Measurements from ENCODE around the gene ZNF345. TPM values are rescaled to one million over a fixed set of nuclear protein-coding genes. Genes with fewer than 3 reads are reported as not detected.
A peak's percentile ranks its signal among the peaks of the same experiment; 100 is the strongest.

The ZNF345 gene
- total RNA-seq, 1 experiment from 2014 or later, result 1.8 TPM

DNA sequence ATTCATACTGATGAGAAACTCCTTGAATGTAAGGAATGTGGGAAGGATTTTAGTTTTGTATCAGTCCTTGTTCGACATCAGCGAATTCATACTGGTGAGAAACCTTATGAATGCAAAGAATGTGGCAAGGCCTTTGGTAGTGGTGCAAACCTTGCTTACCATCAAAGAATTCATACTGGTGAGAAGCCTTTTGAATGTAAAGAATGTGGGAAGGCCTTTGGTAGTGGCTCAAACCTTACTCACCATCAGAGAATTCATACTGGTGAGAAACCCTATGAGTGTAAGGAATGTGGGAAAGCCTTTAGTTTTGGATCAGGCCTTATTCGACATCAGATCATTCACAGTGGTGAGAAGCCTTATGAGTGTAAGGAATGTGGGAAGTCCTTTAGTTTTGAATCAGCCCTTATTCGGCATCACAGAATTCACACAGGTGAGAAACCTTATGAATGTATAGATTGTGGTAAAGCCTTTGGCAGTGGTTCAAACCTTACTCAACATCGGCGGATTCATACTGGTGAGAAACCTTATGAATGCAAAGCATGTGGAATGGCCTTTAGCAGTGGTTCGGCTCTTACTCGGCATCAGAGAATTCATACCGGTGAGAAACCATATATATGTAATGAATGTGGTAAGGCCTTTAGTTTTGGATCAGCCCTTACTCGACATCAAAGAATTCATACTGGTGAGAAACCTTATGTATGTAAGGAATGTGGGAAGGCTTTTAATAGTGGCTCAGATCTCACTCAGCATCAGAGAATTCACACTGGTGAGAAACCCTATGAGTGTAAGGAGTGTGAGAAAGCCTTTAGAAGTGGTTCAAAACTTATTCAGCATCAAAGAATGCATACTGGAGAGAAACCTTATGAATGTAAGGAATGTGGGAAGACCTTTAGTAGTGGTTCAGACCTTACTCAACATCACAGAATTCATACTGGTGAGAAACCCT is 26.6 kb downstream of the ZNF345 start:
- Histone ChIP-seq H3K4me1 (replicated peaks) (no peaks in the 10 kb centered on the region), H3K4me3 (no peak overlapping the region), H3K36me3 (no peaks in the 10 kb centered on the region), H3K27ac (no peak overlapping the region), H3K9me3 (replicated peaks) (peaks cover 19% of the 10 kb centered on the region), H3K27me3 (replicated peaks) (no peaks in the 10 kb centered on the region)
- no peak for DNase-seq (ENCODE audit: low read depth in 1 of 2, low spot score in 2 of 2)

DNA sequence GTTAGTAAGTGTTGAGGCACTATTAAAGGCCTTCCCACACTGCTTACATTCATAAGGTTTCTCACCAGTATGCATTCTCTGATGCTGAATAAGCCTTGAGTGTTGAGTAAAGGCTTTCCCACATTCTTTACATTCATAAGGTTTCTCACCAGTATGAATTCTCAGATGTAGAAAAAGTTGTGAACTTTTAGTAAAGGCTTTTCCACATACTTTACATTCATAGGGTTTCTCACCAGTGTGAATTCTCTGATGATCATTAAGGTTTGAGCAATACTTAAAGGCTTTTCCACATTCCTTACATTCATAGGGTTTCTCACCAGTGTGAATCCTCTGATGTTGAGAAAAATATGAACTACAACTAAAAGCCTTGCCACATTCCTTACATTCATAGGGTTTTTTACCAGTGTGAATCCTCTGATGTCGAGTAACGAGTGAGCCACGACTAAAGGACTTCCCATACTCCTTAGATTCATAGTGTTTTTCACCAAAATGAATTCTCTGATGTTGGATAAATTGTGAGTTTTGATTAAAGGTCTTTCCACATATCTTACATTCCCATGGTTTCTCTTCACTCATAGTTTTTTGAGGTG is 41.2 kb downstream of the ZNF345 start:
- Histone ChIP-seq H3K4me1 (replicated peaks) (no peaks in the 10 kb centered on the region), H3K9me3 (replicated peaks) (peaks cover 25% of the 10 kb centered on the region), H3K36me3 (no peaks in the 10 kb centered on the region), H3K4me3 (no peak overlapping the region), H3K27me3 (replicated peaks) (no peaks in the 10 kb centered on the region), H3K27ac (no peak overlapping the region)
- no peak for DNase-seq (ENCODE audit: low read depth in 1 of 2, low spot score in 2 of 2)

DNA sequence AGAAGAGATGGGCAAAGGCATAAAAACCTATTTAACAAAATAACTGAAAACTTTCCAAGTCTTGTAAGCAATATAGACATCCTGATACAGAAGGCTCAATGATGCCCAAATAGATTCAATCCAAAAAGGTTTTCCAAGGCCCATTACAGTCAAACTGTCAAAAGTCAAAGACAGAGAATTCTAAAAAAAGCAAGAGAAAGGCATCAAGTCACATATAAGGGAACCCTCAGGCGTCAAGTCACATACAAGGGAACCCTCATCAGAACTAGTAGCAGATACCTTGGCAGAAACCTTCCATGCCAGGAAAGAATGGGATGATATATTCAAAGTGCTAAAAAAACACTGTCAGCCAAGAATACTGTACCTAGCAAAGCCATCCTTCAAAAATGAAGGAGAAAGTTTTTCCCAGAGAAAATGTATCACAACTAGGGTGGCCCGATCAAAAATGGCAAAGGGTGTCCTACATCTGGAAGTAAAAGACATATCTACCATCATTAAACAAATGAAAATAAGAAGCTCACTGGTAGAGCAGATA is 44.2 kb downstream of the ZNF345 start:
- H3K27ac ChIP-seq, result no peak overlapping the region
- no peak overlapping the region for H3K4me3 ChIP-seq
- no peaks in the 10 kb centered on the region for H3K4me1 ChIP-seq (replicated peaks)
- no peak for DNase-seq (ENCODE audit: low read depth in 1 of 2, low spot score in 2 of 2)
- no peaks in the 10 kb centered on the region for H3K36me3 ChIP-seq
- H3K9me3 ChIP-seq (replicated peaks), result peaks cover 25% of the 10 kb centered on the region
- H3K27me3 ChIP-seq (replicated peaks), result no peaks in the 10 kb centered on the region

DNA sequence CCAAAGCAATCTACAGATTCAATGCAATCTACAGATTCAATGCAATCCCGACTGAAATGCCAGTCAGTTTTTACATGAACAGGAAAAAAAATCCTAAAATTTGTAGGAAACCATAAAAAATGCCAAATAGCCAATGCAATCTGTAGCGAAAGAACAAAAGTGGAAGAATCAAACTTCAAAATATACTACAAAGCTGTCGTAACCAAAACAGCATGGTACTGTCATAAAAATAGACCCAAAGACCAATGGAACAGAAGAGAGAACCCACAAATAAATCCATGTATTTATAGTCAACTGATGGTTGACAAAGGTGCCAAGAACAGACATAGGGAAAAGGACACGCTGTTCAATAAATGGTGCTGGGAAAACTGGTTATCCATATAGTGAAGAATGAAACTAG is 47.7 kb downstream of the ZNF345 start:
- H3K4me3 ChIP-seq, result no peak overlapping the region
- no peak overlapping the region for H3K27ac ChIP-seq
- peaks cover 4% of the 10 kb centered on the region for H3K9me3 ChIP-seq (replicated peaks)
- DNase-seq (ENCODE audit: low read depth in 1 of 2, low spot score in 2 of 2), result no peak
- H3K4me1 ChIP-seq (replicated peaks), result no peaks in the 10 kb centered on the region
- H3K36me3 ChIP-seq, result no peaks in the 10 kb centered on the region
- H3K27me3 ChIP-seq (replicated peaks), result no peaks in the 10 kb centered on the region

DNA sequence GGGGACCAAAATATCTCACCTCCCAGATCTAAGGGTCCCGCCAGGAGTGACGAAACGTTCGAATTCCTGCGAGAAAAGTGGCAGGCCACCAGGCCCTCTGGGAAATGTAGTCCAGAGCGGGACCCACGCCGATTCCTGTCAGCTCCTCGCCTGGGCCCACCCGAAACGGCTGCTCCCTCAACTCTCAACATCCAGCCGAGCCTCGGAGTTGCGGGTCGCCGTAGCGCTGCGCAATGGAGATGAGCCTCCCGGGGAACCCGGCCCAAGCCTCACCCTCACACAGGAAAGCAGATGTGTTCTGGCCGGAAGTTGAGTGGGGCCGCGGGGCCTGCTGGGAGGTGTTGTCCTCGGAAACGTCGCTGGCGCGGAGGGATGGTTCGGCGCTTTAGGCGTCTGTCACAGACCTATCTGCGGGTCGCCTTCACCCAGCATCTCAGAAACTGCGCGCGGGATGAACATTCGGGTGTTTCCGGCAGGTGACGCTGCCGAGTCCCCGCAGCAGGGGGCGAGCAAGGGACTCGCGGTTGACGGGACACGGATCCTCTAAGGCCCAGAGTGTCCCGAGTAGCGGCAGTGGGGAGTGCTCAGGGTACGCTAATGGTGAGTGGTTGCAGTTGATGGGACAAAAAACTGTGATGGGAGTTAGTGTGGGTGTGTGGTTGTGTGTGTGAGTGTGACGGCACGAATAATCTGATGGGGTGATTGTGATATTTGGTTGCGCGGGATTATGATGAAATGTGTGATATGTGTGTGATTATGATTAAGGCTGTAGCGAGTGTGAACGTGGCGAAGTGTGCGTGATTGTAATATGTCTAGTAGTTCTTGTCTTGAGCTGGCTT is 65.5 kb downstream of the ZNF345 start, which contains the start of the genes ZNF568 and ZNF829:
Gene ZNF568 (plus strand): TSS at position 341 of the 839 bp plus-strand sequence. CDS start 6,439 bp downstream, outside the sequence.
Gene ZNF829 (minus strand): TSS at position 300 of the 839 bp plus-strand sequence. CDS start 1,124 bp downstream, outside the sequence.
- Histone ChIP-seq H3K27ac (no peak within 1 kb of the TSS), H3K4me3 (peak within 1 kb of the TSS; percentile 36), H3K27me3 (replicated peaks) (no peaks in the 10 kb centered on the region), H3K4me1 (replicated peaks) (no peaks in the 10 kb centered on the region), H3K36me3 (no peaks in the 10 kb centered on the region), H3K9me3 (replicated peaks) (peaks cover 21% of the 10 kb centered on the region)
- peak; percentile 13 to 45 for DNase-seq (ENCODE audit: low read depth in 1 of 2, low spot score in 2 of 2)

DNA sequence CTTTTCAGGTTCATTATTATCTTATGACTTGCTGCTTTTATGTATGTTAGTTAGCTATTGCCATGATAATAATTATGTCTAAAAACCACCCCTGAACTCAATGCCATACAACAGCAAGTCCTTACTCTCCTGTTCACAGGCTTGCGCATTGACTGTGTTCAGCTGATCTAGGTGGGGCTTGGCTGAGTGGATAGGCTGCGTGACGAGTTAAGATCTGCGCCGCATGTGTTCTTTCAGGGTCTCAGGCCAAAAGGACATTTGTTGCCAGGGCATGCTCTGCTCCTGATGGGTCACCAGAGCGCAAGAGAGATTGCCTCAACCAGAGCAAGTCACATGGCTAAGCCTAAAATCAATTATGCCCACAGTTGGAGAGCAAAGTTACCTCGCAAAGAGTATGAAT is 66.3 kb downstream of the ZNF345 start:
- Histone ChIP-seq H3K4me3 (no peak overlapping the region), H3K27ac (no peak overlapping the region), H3K27me3 (replicated peaks) (no peaks in the 10 kb centered on the region), H3K9me3 (replicated peaks) (peaks cover 18% of the 10 kb centered on the region), H3K36me3 (no peaks in the 10 kb centered on the region), H3K4me1 (replicated peaks) (no peaks in the 10 kb centered on the region)
- DNase-seq (ENCODE audit: low read depth in 1 of 2, low spot score in 2 of 2), result no peak

DNA sequence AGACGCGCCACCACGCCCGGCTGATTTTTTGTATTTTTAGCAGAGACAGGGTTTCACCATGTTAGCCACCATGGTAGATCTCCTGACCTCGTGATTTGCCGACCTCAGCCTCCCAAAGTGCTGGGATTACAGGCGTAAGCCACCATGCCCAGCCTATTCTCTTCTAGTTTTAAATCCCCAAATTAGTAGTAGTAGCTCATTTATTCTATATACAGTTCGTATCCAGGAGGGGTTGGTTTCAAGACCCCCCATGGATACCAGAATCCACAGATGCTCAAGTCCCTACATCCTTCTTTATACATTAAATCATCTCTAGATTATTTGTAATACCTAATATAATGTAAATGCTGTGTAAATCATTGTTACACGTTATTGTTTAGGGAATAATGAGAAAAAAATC is 67.4 kb downstream of the ZNF345 start:
- H3K27me3 ChIP-seq (replicated peaks), result no peaks in the 10 kb centered on the region
- H3K9me3 ChIP-seq (replicated peaks), result peaks cover 22% of the 10 kb centered on the region
- no peaks in the 10 kb centered on the region for H3K4me1 ChIP-seq (replicated peaks)
- DNase-seq (ENCODE audit: low read depth in 1 of 2, low spot score in 2 of 2), result no peak
- no peaks in the 10 kb centered on the region for H3K36me3 ChIP-seq
- no peak overlapping the region for H3K27ac ChIP-seq
- H3K4me3 ChIP-seq, result no peak overlapping the region

Other genes with a start within 250 kb of the ZNF345 start
- gene ZNF382, start 245.6 kb upstream of the ZNF345 start, total RNA-seq (2014; rRNA removed; shearing (Covaris generic)), result 0.16 and 1.2 TPM in 2 replicates
- 3.1 and 11.2 TPM in 2 replicates for gene ZNF461, start 184.0 kb upstream of the ZNF345 start, total RNA-seq (2014; rRNA removed; shearing (Covaris generic))
- gene ZNF567, start 163.3 kb upstream of the ZNF345 start, total RNA-seq (2014; rRNA removed; shearing (Covaris generic)), result 1.5 and 3.4 TPM in 2 replicates
- gene ZNF850, start 78.1 kb upstream of the ZNF345 start, total RNA-seq (2014; rRNA removed; shearing (Covaris generic)), result 2.6 TPM in 2 replicates
- gene ZNF790, start 12.5 kb upstream of the ZNF345 start, total RNA-seq (2014; rRNA removed; shearing (Covaris generic)), result 0.18 TPM in 1 of 2 replicates, not detected in the other
- gene ZNF829, start 65.4 kb downstream of the ZNF345 start, total RNA-seq (2014; rRNA removed; shearing (Covaris generic)), result 0.03 and 0.37 TPM in 2 replicates
- gene ZNF568, start 65.5 kb downstream of the ZNF345 start, total RNA-seq (2014; rRNA removed; shearing (Covaris generic)), result 0.47 TPM in 1 of 2 replicates, not detected in the other
- gene ZNF420, start 227.6 kb downstream of the ZNF345 start, total RNA-seq (2014; rRNA removed; shearing (Covaris generic)), result 0.18 TPM in 1 of 2 replicates, not detected in the other

All from SJSA1 (cell line).